ENCODE data around the gene OGFOD1. TPM values are rescaled to one million over a fixed set of nuclear protein-coding genes. Genes with fewer than 3 reads are reported as not detected.
A peak's percentile ranks its signal among the peaks of the same experiment; 100 is the strongest.

The OGFOD1 gene
- total RNA-seq, 1 experiment from 2014 or later, result 51.6 TPM

GRCh38 chr16:56513972-56514371 lies 62.6 kb downstream of the OGFOD1 start:
- ChIA-PET CTCF (interaction anchor here (0.7 to 2.5 kb wide), 10 partner anchors 11 to 275 kb away, joined by 3 to 18 read pairs (median 4); no protein-coding TSS in a partner anchor), POLR2A (interaction anchor here (1.5 kb wide), 1 partner anchor 96 kb away, joined by 4 read pairs; no protein-coding TSS in a partner anchor), RAD21 (ENCODE audit: low non-redundant PET in 1 of 2, low total read pairs in 2 of 2, uncharacterized antibody in 2 of 2, unreplicated experiment in 2 of 2) (interaction anchor here (0.7 to 1.3 kb wide), 3 partner anchors 187 to 188 kb away, joined by 3 to 9 read pairs (median 3); no protein-coding TSS in a partner anchor)
- Histone ChIP-seq H3K4me3 (replicated peaks in 1 of 2; ENCODE audit: low read depth in 1 of 2, low read length in 2 of 2) (no peak overlapping the region), H3K9me2 (ENCODE audit: insufficient read depth) (no peaks in the 10 kb centered on the region), H3K9ac (ENCODE audit: low read length) (no peak overlapping the region), H2AFZ (ENCODE audit: low read depth, low read length, poor library complexity, severe bottlenecking) (no peak overlapping the region), H3K27ac (ENCODE audit: low read depth, low read length) (no peak overlapping the region), H3K36me3 (ENCODE audit: control insufficient read depth in 1 of 2, insufficient read depth in 2 of 2, low read length in 2 of 2) (peaks cover 0 to 8% of the 10 kb centered on the region in 2 experiments; a peak in 1 of 4 replicates), H3K4me2 (ENCODE audit: low read length) (no peak overlapping the region), H3K79me2 (ENCODE audit: insufficient read depth, low read length) (no peaks in the 10 kb centered on the region), H4K20me1 (ENCODE audit: insufficient read depth) (no peaks in the 10 kb centered on the region), H3K9me3 (ENCODE audit: control insufficient read depth in 1 of 2, insufficient read depth in 1 of 2, low read depth in 1 of 2, low read length in 2 of 2) (no peaks in the 10 kb centered on the region), H3K4me1 (ENCODE audit: control insufficient read depth in 1 of 2, insufficient read depth in 2 of 2, low read length in 2 of 2) (peaks cover 13 to 14% of the 10 kb centered on the region in 2 experiments), H3K27me3 (ENCODE audit: insufficient read depth, low read length) (no peaks in the 10 kb centered on the region)
- BruUV-seq (replicated peaks), result no TSS peak
- no peak for TF ChIP-seq SP1 (IDR thresholded peaks at IDR 0.05; ENCODE audit: low read depth)
- TF ChIP-seq, protein P1, sequence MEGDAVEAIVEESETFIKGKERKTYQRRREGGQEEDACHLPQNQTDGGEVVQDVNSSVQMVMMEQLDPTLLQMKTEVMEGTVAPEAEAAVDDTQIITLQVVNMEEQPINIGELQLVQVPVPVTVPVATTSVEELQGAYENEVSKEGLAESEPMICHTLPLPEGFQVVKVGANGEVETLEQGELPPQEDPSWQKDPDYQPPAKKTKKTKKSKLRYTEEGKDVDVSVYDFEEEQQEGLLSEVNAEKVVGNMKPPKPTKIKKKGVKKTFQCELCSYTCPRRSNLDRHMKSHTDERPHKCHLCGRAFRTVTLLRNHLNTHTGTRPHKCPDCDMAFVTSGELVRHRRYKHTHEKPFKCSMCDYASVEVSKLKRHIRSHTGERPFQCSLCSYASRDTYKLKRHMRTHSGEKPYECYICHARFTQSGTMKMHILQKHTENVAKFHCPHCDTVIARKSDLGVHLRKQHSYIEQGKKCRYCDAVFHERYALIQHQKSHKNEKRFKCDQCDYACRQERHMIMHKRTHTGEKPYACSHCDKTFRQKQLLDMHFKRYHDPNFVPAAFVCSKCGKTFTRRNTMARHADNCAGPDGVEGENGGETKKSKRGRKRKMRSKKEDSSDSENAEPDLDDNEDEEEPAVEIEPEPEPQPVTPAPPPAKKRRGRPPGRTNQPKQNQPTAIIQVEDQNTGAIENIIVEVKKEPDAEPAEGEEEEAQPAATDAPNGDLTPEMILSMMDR (IDR thresholded peaks at IDR 0.05 in 2 of 3, conservative IDR thresholded peaks at IDR 0.05 in 1 of 3; ENCODE audit: borderline replicate concordance in 1 of 3, insufficient read depth in 1 of 3, low read depth in 2 of 3, low read length in 2 of 3), result peak; percentile 76 to 89 (median 83)
- TF ChIP-seq RAD21 (IDR thresholded peaks at IDR 0.05; ENCODE audit: low read depth), result peak; percentile 80
- no peak for TF ChIP-seq CBX3 (IDR thresholded peaks at IDR 0.05; ENCODE audit: low read depth)
- intact Hi-C loops (cut with micrococcal nuclease), result loop anchor here (2.0 to 5.0 kb wide), 2 partner anchors 87 to 188 kb away; no protein-coding TSS in a partner anchor
- ATAC-seq (peak; percentile 96), DNase-seq (ENCODE audit: low read depth, low spot score) (peak; percentile 72)

- no TSS peak for BruUV-seq (replicated peaks)
- Histone ChIP-seq H3K27ac (ENCODE audit: low read depth, low read length) (no peak overlapping the region), H3K9me3 (ENCODE audit: control insufficient read depth in 1 of 2, insufficient read depth in 1 of 2, low read depth in 1 of 2, low read length in 2 of 2) (no peaks in the 10 kb centered on the region), H3K9ac (ENCODE audit: low read length) (no peak overlapping the region), H3K36me3 (ENCODE audit: control insufficient read depth in 1 of 2, insufficient read depth in 2 of 2, low read length in 2 of 2) (peaks cover 0 to 2% of the 10 kb centered on the region in 2 experiments; a peak in 1 of 4 replicates), H3K27me3 (ENCODE audit: insufficient read depth, low read length) (no peaks in the 10 kb centered on the region), H2AFZ (ENCODE audit: low read depth, low read length, poor library complexity, severe bottlenecking) (no peak overlapping the region), H4K20me1 (ENCODE audit: insufficient read depth) (no peaks in the 10 kb centered on the region), H3K4me2 (ENCODE audit: low read length) (no peak overlapping the region), H3K4me1 (ENCODE audit: control insufficient read depth in 1 of 2, insufficient read depth in 2 of 2, low read length in 2 of 2) (peaks cover 16 to 20% of the 10 kb centered on the region in 2 experiments), H3K9me2 (ENCODE audit: insufficient read depth) (no peaks in the 10 kb centered on the region), H3K4me3 (replicated peaks in 1 of 2; ENCODE audit: low read depth in 1 of 2, low read length in 2 of 2) (no peak overlapping the region), H3K79me2 (ENCODE audit: insufficient read depth, low read length) (no peaks in the 10 kb centered on the region)
- ATAC-seq (no peak), DNase-seq (ENCODE audit: low read depth, low spot score) (no peak)
- RAD21 ChIA-PET (ENCODE audit: low non-redundant PET in 1 of 2, low total read pairs in 2 of 2, uncharacterized antibody in 2 of 2, unreplicated experiment in 2 of 2), result interaction anchor here in 1 of 2 experiments (0.6 kb wide), 1 partner anchor 43 kb away, joined by 3 read pairs; no protein-coding TSS in a partner anchor
- intact Hi-C loops (cut with micrococcal nuclease), result loop anchor here (2.0 to 5.0 kb wide), 2 partner anchors 86 to 187 kb away; no protein-coding TSS in a partner anchor
- CTCF ChIA-PET, result interaction anchor here (1.0 to 2.5 kb wide), 9 partner anchors 12 to 275 kb away, joined by 3 to 18 read pairs (median 4); no protein-coding TSS in a partner anchor
- POLR2A ChIA-PET, result interaction anchor here (1.5 kb wide), 1 partner anchor 95 kb away, joined by 4 read pairs; no protein-coding TSS in a partner anchor
- TF ChIP-seq, protein P1 (IDR thresholded peaks at IDR 0.05 in 2 of 3, conservative IDR thresholded peaks at IDR 0.05 in 1 of 3; ENCODE audit: borderline replicate concordance in 1 of 3, insufficient read depth in 1 of 3, low read depth in 2 of 3, low read length in 2 of 3), result no peak
- TF ChIP-seq RAD21 (IDR thresholded peaks at IDR 0.05; ENCODE audit: low read depth) (no peak), TCF7L2 (IDR thresholded peaks at IDR 0.05; ENCODE audit: borderline replicate concordance, extremely low read depth, insufficient read depth, insufficient read length) (no peak), EGR1 (IDR thresholded peaks at IDR 0.05; ENCODE audit: low read depth) (no peak)
- TF ChIP-seq, protein P2, sequence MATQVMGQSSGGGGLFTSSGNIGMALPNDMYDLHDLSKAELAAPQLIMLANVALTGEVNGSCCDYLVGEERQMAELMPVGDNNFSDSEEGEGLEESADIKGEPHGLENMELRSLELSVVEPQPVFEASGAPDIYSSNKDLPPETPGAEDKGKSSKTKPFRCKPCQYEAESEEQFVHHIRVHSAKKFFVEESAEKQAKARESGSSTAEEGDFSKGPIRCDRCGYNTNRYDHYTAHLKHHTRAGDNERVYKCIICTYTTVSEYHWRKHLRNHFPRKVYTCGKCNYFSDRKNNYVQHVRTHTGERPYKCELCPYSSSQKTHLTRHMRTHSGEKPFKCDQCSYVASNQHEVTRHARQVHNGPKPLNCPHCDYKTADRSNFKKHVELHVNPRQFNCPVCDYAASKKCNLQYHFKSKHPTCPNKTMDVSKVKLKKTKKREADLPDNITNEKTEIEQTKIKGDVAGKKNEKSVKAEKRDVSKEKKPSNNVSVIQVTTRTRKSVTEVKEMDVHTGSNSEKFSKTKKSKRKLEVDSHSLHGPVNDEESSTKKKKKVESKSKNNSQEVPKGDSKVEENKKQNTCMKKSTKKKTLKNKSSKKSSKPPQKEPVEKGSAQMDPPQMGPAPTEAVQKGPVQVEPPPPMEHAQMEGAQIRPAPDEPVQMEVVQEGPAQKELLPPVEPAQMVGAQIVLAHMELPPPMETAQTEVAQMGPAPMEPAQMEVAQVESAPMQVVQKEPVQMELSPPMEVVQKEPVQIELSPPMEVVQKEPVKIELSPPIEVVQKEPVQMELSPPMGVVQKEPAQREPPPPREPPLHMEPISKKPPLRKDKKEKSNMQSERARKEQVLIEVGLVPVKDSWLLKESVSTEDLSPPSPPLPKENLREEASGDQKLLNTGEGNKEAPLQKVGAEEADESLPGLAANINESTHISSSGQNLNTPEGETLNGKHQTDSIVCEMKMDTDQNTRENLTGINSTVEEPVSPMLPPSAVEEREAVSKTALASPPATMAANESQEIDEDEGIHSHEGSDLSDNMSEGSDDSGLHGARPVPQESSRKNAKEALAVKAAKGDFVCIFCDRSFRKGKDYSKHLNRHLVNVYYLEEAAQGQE (IDR thresholded peaks at IDR 0.05; ENCODE audit: low read depth), result no peak
Measured at GRCh38 chr16:56514845-56515244, 63.5 kb downstream of the OGFOD1 start.

All from HCT116 (cell line).